Activated naive CD4-positive, alpha-beta T cell treated with anti-CD3 and anti-CD28 coated beads for 36 hours (primary cell): ENCODE results near the gene CAMK2A. TPM values are rescaled to one million over a fixed set of nuclear protein-coding genes. Genes with fewer than 3 reads are reported as not detected.

Experiments used
- CTCF ChIA-PET: fragments of 350-600 bp; sonication (Branson Sonifier 250); formaldehyde crosslinking; loops from one replicate; lab custom pipeline; 2021; ENCODE audit warnings: antibody characterized with exemption; lab: Charles Lee
- DNase-seq: peaks from one replicate; pipeline ENCODE4 v3.0.0-alpha.2; 2020
- H3K27ac Mint-ChIP-seq: one replicate; pipeline ENCODE4 v1.8.0; 2021; ENCODE audit warnings: mild to moderate bottlenecking, mixed read lengths
- H3K27me3 Mint-ChIP-seq: one replicate; pipeline ENCODE4 v1.8.0; 2021; ENCODE audit warnings: low read depth, mixed read lengths
- H3K36me3 Mint-ChIP-seq: one replicate; pipeline ENCODE4 v1.8.0; 2021; ENCODE audit warnings: low read depth, mixed read lengths
- H3K4me1 Mint-ChIP-seq: one replicate; pipeline ENCODE4 v1.8.0; 2021; ENCODE audit warnings: low read depth, mixed read lengths
- H3K4me3 Mint-ChIP-seq: one replicate; pipeline ENCODE4 v1.8.0; 2021; ENCODE audit warnings: mild to moderate bottlenecking, moderate library complexity, mixed read lengths
- H3K9me3 Mint-ChIP-seq: one replicate; pipeline ENCODE4 v1.8.0; 2021; ENCODE audit warnings: mixed read lengths
- intact Hi-C: fragments of 100-400 bp; cut with micrococcal nuclease; formaldehyde crosslinking; loops from one replicate; pipeline ENCODE4 v1.15.1; 2023
- total RNA-seq, 2 experiments: library from RNA; stranded (reverse); gene quantifications; one replicate each; pipeline ENCODE4 v1.2.3, GENCODE V29; 2021

The CAMK2A gene
- not detected for total RNA-seq

GRCh38 chr5:150289551-150290390 lies at the start of gene CAMK2A:
CAMK2A (minus strand) TSS chr5:150289773; CDS start chr5:150289625, 148 bp downstream.
- no peak for DNase-seq
- Mint-ChIP-seq H3K4me1 (no peaks in the 10 kb centered on the region), H3K27ac (no peak within 1 kb of the TSS), H3K9me3 (no peaks in the 10 kb centered on the region), H3K27me3 (peaks cover 4% of the 10 kb centered on the region), H3K4me3 (no peak within 1 kb of the TSS), H3K36me3 (no peaks in the 10 kb centered on the region)
- intact Hi-C loops, result no loop called here
- CTCF ChIA-PET, result interaction anchor here (0.6 kb wide), 1 partner anchor 23 kb away, joined by 3 read pairs; no protein-coding TSS in a partner anchor

GRCh38 chr5:150339165-150339564 lies 49.6 kb upstream of the CAMK2A start:
- Mint-ChIP-seq H3K4me3 (no peak overlapping the region), H3K4me1 (no peaks in the 10 kb centered on the region), H3K36me3 (no peaks in the 10 kb centered on the region), H3K27ac (no peak overlapping the region), H3K9me3 (no peaks in the 10 kb centered on the region), H3K27me3 (no peaks in the 10 kb centered on the region)
- no peak for DNase-seq
- intact Hi-C loops, result no loop called here
- CTCF ChIA-PET, result interaction anchor here (0.6 kb wide), 1 partner anchor 80 kb away, joined by 3 read pairs; no protein-coding TSS in a partner anchor

- H3K4me1 Mint-ChIP-seq, result no peaks in the 10 kb centered on the region
- no peak overlapping the region for H3K4me3 Mint-ChIP-seq
- H3K9me3 Mint-ChIP-seq, result no peaks in the 10 kb centered on the region
- H3K36me3 Mint-ChIP-seq, result no peaks in the 10 kb centered on the region
- CTCF ChIA-PET, result interaction anchor here (0.6 kb wide), 1 partner anchor 80 kb away, joined by 3 read pairs; no protein-coding TSS in a partner anchor
- DNase-seq, result no peak
- no peak overlapping the region for H3K27ac Mint-ChIP-seq
- intact Hi-C loops, result no loop called here
- no peaks in the 10 kb centered on the region for H3K27me3 Mint-ChIP-seq
Measured at GRCh38 chr5:150338546-150338945, 49.0 kb upstream of the CAMK2A start.

GRCh38 chr5:150335778-150336177 lies 46.2 kb upstream of the CAMK2A start:
- H3K27ac Mint-ChIP-seq, result no peak overlapping the region
- H3K27me3 Mint-ChIP-seq, result no peaks in the 10 kb centered on the region
- CTCF ChIA-PET, result no interaction called here
- H3K36me3 Mint-ChIP-seq, result no peaks in the 10 kb centered on the region
- no peak overlapping the region for H3K4me3 Mint-ChIP-seq
- no peaks in the 10 kb centered on the region for H3K4me1 Mint-ChIP-seq
- intact Hi-C loops, result no loop called here
- no peaks in the 10 kb centered on the region for H3K9me3 Mint-ChIP-seq
- DNase-seq, result no peak

GRCh38 chr5:150333400-150333799 lies 43.8 kb upstream of the CAMK2A start:
- no peaks in the 10 kb centered on the region for H3K36me3 Mint-ChIP-seq
- no peaks in the 10 kb centered on the region for H3K4me1 Mint-ChIP-seq
- intact Hi-C loops, result no loop called here
- H3K27me3 Mint-ChIP-seq, result no peaks in the 10 kb centered on the region
- DNase-seq, result no peak
- H3K27ac Mint-ChIP-seq, result no peak overlapping the region
- H3K9me3 Mint-ChIP-seq, result no peaks in the 10 kb centered on the region
- CTCF ChIA-PET, result no interaction called here
- H3K4me3 Mint-ChIP-seq, result no peak overlapping the region

GRCh38 chr5:150329881-150330876 lies 40.6 kb upstream of the CAMK2A start:
- Mint-ChIP-seq H3K27ac (no peak overlapping the region), H3K4me1 (no peaks in the 10 kb centered on the region), H3K9me3 (no peaks in the 10 kb centered on the region), H3K27me3 (no peaks in the 10 kb centered on the region), H3K4me3 (no peak overlapping the region), H3K36me3 (no peaks in the 10 kb centered on the region)
- CTCF ChIA-PET, result interaction anchor here (1.0 kb wide), 1 partner anchor 10 kb away, joined by 3 read pairs; no protein-coding TSS in a partner anchor
- intact Hi-C loops, result no loop called here
- no peak for DNase-seq

DNA sequence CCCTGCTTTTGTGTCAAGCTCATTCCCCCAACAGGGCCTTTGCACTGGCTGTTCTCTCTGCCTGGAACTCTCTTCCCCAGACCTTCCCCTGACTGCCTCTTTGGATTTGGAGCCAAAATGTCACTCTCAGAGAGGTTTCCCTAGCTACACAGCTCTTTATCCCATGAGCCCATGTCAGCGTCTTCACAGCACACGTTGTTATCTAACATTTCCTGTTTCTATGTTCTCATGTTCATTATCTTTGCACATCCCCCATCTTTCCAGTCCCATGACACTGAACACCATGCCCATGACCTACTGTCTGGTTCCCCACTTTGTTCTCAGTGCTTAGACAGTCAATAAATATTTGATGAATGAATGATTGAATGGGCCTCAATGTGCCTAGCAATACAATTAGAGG lies 39.5 kb upstream of the CAMK2A start:
- no peak overlapping the region for H3K27ac Mint-ChIP-seq
- no peaks in the 10 kb centered on the region for H3K9me3 Mint-ChIP-seq
- no peak for DNase-seq
- intact Hi-C loops, result no loop called here
- H3K36me3 Mint-ChIP-seq, result no peaks in the 10 kb centered on the region
- H3K4me1 Mint-ChIP-seq, result no peaks in the 10 kb centered on the region
- CTCF ChIA-PET, result interaction anchor here (1.0 kb wide), 1 partner anchor 110 kb away, joined by 3 read pairs; no protein-coding TSS in a partner anchor
- no peak overlapping the region for H3K4me3 Mint-ChIP-seq
- H3K27me3 Mint-ChIP-seq, result no peaks in the 10 kb centered on the region

GRCh38 chr5:150328515-150328914 lies 38.9 kb upstream of the CAMK2A start:
- Mint-ChIP-seq H3K27ac (no peak overlapping the region), H3K36me3 (no peaks in the 10 kb centered on the region), H3K4me1 (no peaks in the 10 kb centered on the region), H3K4me3 (no peak overlapping the region), H3K27me3 (no peaks in the 10 kb centered on the region), H3K9me3 (no peaks in the 10 kb centered on the region)
- intact Hi-C loops, result no loop called here
- no peak for DNase-seq
- CTCF ChIA-PET, result interaction anchor here (1.0 kb wide), 1 partner anchor 110 kb away, joined by 3 read pairs; no protein-coding TSS in a partner anchor

- no peak for DNase-seq
- Mint-ChIP-seq H3K4me1 (no peaks in the 10 kb centered on the region), H3K36me3 (no peaks in the 10 kb centered on the region), H3K4me3 (no peak overlapping the region), H3K27ac (no peak overlapping the region), H3K9me3 (no peaks in the 10 kb centered on the region), H3K27me3 (no peaks in the 10 kb centered on the region)
- CTCF ChIA-PET, result interaction anchor here (0.9 kb wide), 1 partner anchor 271 kb away, joined by 3 read pairs; no protein-coding TSS in a partner anchor
- intact Hi-C loops, result no loop called here
Measured at GRCh38 chr5:150327139-150327538, 37.6 kb upstream of the CAMK2A start.

GRCh38 chr5:150326707-150327106 lies 37.1 kb upstream of the CAMK2A start:
- H3K27me3 Mint-ChIP-seq, result no peaks in the 10 kb centered on the region
- H3K4me1 Mint-ChIP-seq, result peaks cover 3% of the 10 kb centered on the region
- no peak overlapping the region for H3K27ac Mint-ChIP-seq
- no peak overlapping the region for H3K4me3 Mint-ChIP-seq
- CTCF ChIA-PET, result interaction anchor here (0.9 kb wide), 1 partner anchor 271 kb away, joined by 3 read pairs; no protein-coding TSS in a partner anchor
- H3K9me3 Mint-ChIP-seq, result no peaks in the 10 kb centered on the region
- intact Hi-C loops, result no loop called here
- no peak for DNase-seq
- H3K36me3 Mint-ChIP-seq, result no peaks in the 10 kb centered on the region

DNA sequence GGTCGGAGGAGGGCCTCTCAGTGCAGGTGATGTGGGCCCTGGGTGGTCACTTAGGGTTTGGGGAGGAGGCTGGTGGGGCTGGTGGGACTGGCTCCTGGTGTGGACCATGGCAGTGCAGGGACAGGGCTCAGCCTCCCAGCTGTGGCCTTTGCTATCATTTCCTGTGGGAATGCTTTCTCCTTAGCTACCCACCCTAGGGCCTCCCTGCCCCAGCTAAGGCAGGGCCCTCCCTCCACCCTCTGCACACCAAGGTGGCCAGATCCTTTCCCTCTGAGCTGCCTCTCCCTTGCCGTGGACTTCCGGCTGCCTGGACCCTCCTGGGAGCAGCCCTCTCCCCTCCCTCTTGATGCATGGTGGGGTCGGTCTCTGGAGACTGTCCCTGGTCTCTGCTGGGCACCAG lies 35.9 kb upstream of the CAMK2A start:
- H3K4me3 Mint-ChIP-seq, result no peak overlapping the region
- peaks cover 3% of the 10 kb centered on the region for H3K4me1 Mint-ChIP-seq
- DNase-seq, result no peak
- CTCF ChIA-PET, result no interaction called here
- intact Hi-C loops, result no loop called here
- no peaks in the 10 kb centered on the region for H3K36me3 Mint-ChIP-seq
- no peaks in the 10 kb centered on the region for H3K9me3 Mint-ChIP-seq
- H3K27ac Mint-ChIP-seq, result no peak overlapping the region
- H3K27me3 Mint-ChIP-seq, result no peaks in the 10 kb centered on the region

DNA sequence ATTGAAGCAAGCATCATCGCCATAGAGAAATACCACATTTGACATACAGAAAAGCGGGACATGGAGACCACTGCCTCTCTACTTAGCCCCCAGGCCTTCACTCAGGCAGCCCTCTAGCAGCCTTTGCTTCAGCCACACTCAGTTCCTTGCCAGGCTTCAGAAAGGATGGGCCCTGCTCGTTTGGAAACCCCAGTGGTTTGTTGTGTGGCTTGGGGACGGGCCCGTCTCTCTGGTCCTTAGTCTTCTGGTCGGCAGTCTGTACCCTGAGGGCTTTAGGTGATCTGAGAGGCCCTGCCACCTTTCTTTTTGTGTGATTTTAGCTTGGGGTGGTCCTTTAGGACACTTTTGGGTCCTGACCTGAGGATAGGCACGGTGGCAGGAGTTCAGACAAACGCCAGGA lies 34.2 kb upstream of the CAMK2A start:
- DNase-seq, result no peak
- CTCF ChIA-PET, result interaction anchor here (0.8 kb wide), 1 partner anchor 11 kb away, joined by 3 read pairs; no protein-coding TSS in a partner anchor
- H3K4me1 Mint-ChIP-seq, result peaks cover 3% of the 10 kb centered on the region
- H3K36me3 Mint-ChIP-seq, result no peaks in the 10 kb centered on the region
- H3K27ac Mint-ChIP-seq, result no peak overlapping the region
- no peaks in the 10 kb centered on the region for H3K9me3 Mint-ChIP-seq
- H3K27me3 Mint-ChIP-seq, result no peaks in the 10 kb centered on the region
- intact Hi-C loops, result no loop called here
- no peak overlapping the region for H3K4me3 Mint-ChIP-seq
